ENCODE results near the gene GDPGP1. TPM values are rescaled to one million over a fixed set of nuclear protein-coding genes. Genes with fewer than 3 reads are reported as not detected.

GDPGP1 gene
- total RNA-seq, 1 donor from 2014 or later: 11.2 TPM

- DNase-seq (no peak), ATAC-seq (no peak)
- peaks cover 30% of the 10 kb centered on the region for H3K4me1 ChIP-seq
- TF ChIP-seq CTCF (IDR thresholded peaks at IDR 0.05): no peak
- no peaks in the 10 kb centered on the region for H3K9me3 ChIP-seq
- no peaks in the 10 kb centered on the region for H3K27me3 ChIP-seq
- intact Hi-C loops (cut with DNase I): no loop called here
- H3K36me3 ChIP-seq: no peaks in the 10 kb centered on the region
- no peak overlapping the region for H3K27ac ChIP-seq
- no peak overlapping the region for H3K4me3 ChIP-seq
These were observed 44.1 kb upstream of the GDPGP1 start for GRCh38 chr15:90189781-90190467.

GRCh38 chr15:90190606-90191343 lies 43.2 kb upstream of the GDPGP1 start:
- no peak overlapping the region for H3K4me3 ChIP-seq
- H3K4me1 ChIP-seq: peaks cover 30% of the 10 kb centered on the region
- intact Hi-C loops (cut with DNase I): no loop called here
- ATAC-seq (peak; percentile 44), DNase-seq (no peak)
- no peaks in the 10 kb centered on the region for H3K27me3 ChIP-seq
- TF ChIP-seq CTCF (IDR thresholded peaks at IDR 0.05): no peak
- no peak overlapping the region for H3K27ac ChIP-seq
- no peaks in the 10 kb centered on the region for H3K9me3 ChIP-seq
- H3K36me3 ChIP-seq: no peaks in the 10 kb centered on the region

GRCh38 chr15:90191344-90191687 lies 42.7 kb upstream of the GDPGP1 start:
- H3K27me3 ChIP-seq: no peaks in the 10 kb centered on the region
- H3K36me3 ChIP-seq: no peaks in the 10 kb centered on the region
- no peak overlapping the region for H3K4me3 ChIP-seq
- no peak overlapping the region for H3K27ac ChIP-seq
- no peak for DNase-seq
- H3K9me3 ChIP-seq: no peaks in the 10 kb centered on the region
- TF ChIP-seq CTCF (IDR thresholded peaks at IDR 0.05): no peak
- intact Hi-C loops (cut with DNase I): no loop called here
- ATAC-seq: no peak
- peaks cover 30% of the 10 kb centered on the region for H3K4me1 ChIP-seq

- ATAC-seq (peak; percentile 74), DNase-seq (peak; percentile 79)
- H3K27ac ChIP-seq: no peak overlapping the region
These were observed 42.1 kb upstream of the GDPGP1 start for GRCh38 chr15:90191794-90192509.

More at GRCh38 chr15:90191794-90192509, 42.1 kb upstream of the GDPGP1 start:
- no peaks in the 10 kb centered on the region for H3K27me3 ChIP-seq
- H3K4me1 ChIP-seq: peaks cover 30% of the 10 kb centered on the region
- H3K36me3 ChIP-seq: no peaks in the 10 kb centered on the region
- intact Hi-C loops (cut with DNase I): no loop called here
- no peak for TF ChIP-seq CTCF (IDR thresholded peaks at IDR 0.05)
- H3K9me3 ChIP-seq: no peaks in the 10 kb centered on the region
- H3K4me3 ChIP-seq: no peak overlapping the region

Measured in upper lobe of right lung (tissue), 1 donor.